Stimulated activated CD8-positive, alpha-beta memory T cell treated with anti-CD3 and anti-CD28 coated beads, Interleukin-4, amount 100 ng/mL, for 48 hours (primary cell): ENCODE measurements around the gene SAMD8.
A peak's percentile ranks its signal among the peaks of the same experiment; 100 is the strongest.

Experiments used
- DNase-seq: peaks from one replicate; pipeline ENCODE4 v3.0.0-alpha.2; 2020

SAMD8 gene

GRCh38 chr10:75111365-75111906 lies at the start of gene SAMD8:
Gene SAMD8, plus strand, starts transcription at chr10:75111656. Its CDS starts 38,873 bp downstream, at chr10:75150529.
- peak; percentile 98 for DNase-seq

- no peak for DNase-seq
Measured at GRCh38 chr10:75061709-75062505, 49.5 kb upstream of the SAMD8 start.

- no peak for DNase-seq
Measured at GRCh38 chr10:75062506-75063299, 48.8 kb upstream of the SAMD8 start.

GRCh38 chr10:75063461-75064230 lies 47.8 kb upstream of the SAMD8 start:
- no peak for DNase-seq

GRCh38 chr10:75065076-75065475 lies 46.4 kb upstream of the SAMD8 start:
- no peak for DNase-seq

- no peak for DNase-seq
Measured at GRCh38 chr10:75066271-75066670, 45.2 kb upstream of the SAMD8 start.

GRCh38 chr10:75067272-75067671 lies 44.2 kb upstream of the SAMD8 start:
- DNase-seq, result no peak

GRCh38 chr10:75068523-75068922 lies 42.9 kb upstream of the SAMD8 start:
- DNase-seq, result no peak

- DNase-seq, result no peak
Measured at GRCh38 chr10:75070476-75070875, 41.0 kb upstream of the SAMD8 start.

- no peak for DNase-seq
Measured at GRCh38 chr10:75070961-75071428, 40.5 kb upstream of the SAMD8 start.

GRCh38 chr10:75071756-75072155 lies 39.7 kb upstream of the SAMD8 start:
- no peak for DNase-seq

GRCh38 chr10:75072727-75073126 lies 38.7 kb upstream of the SAMD8 start:
- no peak for DNase-seq

- no peak for DNase-seq
Measured at GRCh38 chr10:75073442-75073841, 38.0 kb upstream of the SAMD8 start.

GRCh38 chr10:75074711-75075445 lies 36.6 kb upstream of the SAMD8 start:
- no peak for DNase-seq

GRCh38 chr10:75076348-75076747 lies 35.1 kb upstream of the SAMD8 start:
- DNase-seq, result no peak

- DNase-seq, result no peak
Measured at GRCh38 chr10:75079436-75080083, 31.9 kb upstream of the SAMD8 start.

GRCh38 chr10:75080554-75080953 lies 30.9 kb upstream of the SAMD8 start:
- no peak for DNase-seq

GRCh38 chr10:75081379-75081778 lies 30.1 kb upstream of the SAMD8 start:
- no peak for DNase-seq

- DNase-seq, result no peak
Measured at GRCh38 chr10:75083972-75084833, 27.3 kb upstream of the SAMD8 start.

GRCh38 chr10:75084834-75085384 lies 26.5 kb upstream of the SAMD8 start:
- no peak for DNase-seq
